Caco-2 (cell line): ENCODE measurements around the gene ATP8A1. TPM values are rescaled to one million over a fixed set of nuclear protein-coding genes. Genes with fewer than 3 reads are reported as not detected.

Experiments
- BruUV-seq: library from RNA; stranded (reverse); fragments of 400-500 nt; replicated peaks from 2 replicates; lab custom pipeline; 2021; lab: Mats Ljungman, UMichigan
- CTCF ChIA-PET: fragments of 300-600 bp; sonication (Branson Sonifier 250); formaldehyde crosslinking; loops from one replicate; lab custom pipeline; 2022; ENCODE audit warnings: antibody characterized with exemption; lab: Charles Lee
- POLR2A ChIA-PET: fragments of 300-600 bp; sonication (Branson Sonifier 250); formaldehyde crosslinking; loops from one replicate; lab custom pipeline; 2022; ENCODE audit warnings: antibody characterized with exemption; lab: Charles Lee
- DNase-seq, 2 experiments: peaks; one replicate each; pipeline versions ENCODE4 v3.0.0 to v3.0.0-alpha.2; 2020 to 2022
- H3K27me3 ChIP-seq: replicated peaks from 2 replicates; pipeline ENCODE4 v1.6.0; 2011; ENCODE audit warnings: low read length; ENCODE audit not compliant: control insufficient read depth, insufficient read depth
- H3K36me3 ChIP-seq: 2 replicates; pipeline ENCODE4 v1.5.1; 2011; ENCODE audit warnings: low read length; ENCODE audit not compliant: control insufficient read depth, insufficient read depth
- H3K4me1 ChIP-seq: fragments of 250-450 bp; sonication (Bioruptor Pico); 2 replicates; pipeline ENCODE4 v1.5.1; 2020; ENCODE audit warnings: mild to moderate bottlenecking
- H3K4me3 ChIP-seq: 2 replicates; pipeline ENCODE4 v1.5.1; 2011; ENCODE audit warnings: low read depth, mild to moderate bottlenecking, control low read depth, low read length
- H3K9me3 ChIP-seq: fragments of 250-450 bp; sonication (Bioruptor Pico); 2 replicates; pipeline ENCODE4 v1.5.1; 2020; ENCODE audit warnings: mild to moderate bottlenecking, moderate library complexity
- H3K27ac Mint-ChIP-seq: one replicate; pipeline ENCODE4 v1.8.0; 2022; ENCODE audit warnings: mixed read lengths; ENCODE audit not compliant: unreplicated experiment
- H3K27me3 Mint-ChIP-seq: one replicate; pipeline ENCODE4 v1.8.0; 2022; ENCODE audit warnings: mixed read lengths; ENCODE audit not compliant: insufficient read depth, unreplicated experiment
- H3K36me3 Mint-ChIP-seq: one replicate; pipeline ENCODE4 v1.8.0; 2022; ENCODE audit warnings: mild to moderate bottlenecking, mixed read lengths; ENCODE audit not compliant: insufficient read depth, unreplicated experiment
- H3K4me1 Mint-ChIP-seq: one replicate; pipeline ENCODE4 v1.8.0; 2022; ENCODE audit warnings: low read depth, mixed read lengths; ENCODE audit not compliant: unreplicated experiment
- H3K4me3 Mint-ChIP-seq: one replicate; pipeline ENCODE4 v1.8.0; 2022; ENCODE audit warnings: mild to moderate bottlenecking, moderate library complexity, mixed read lengths; ENCODE audit not compliant: unreplicated experiment
- H3K9me3 Mint-ChIP-seq: one replicate; pipeline ENCODE4 v1.8.0; 2022; ENCODE audit warnings: mixed read lengths; ENCODE audit not compliant: unreplicated experiment
- intact Hi-C: fragments of 100-400 bp; cut with micrococcal nuclease; formaldehyde crosslinking; loops from one replicate; pipeline ENCODE4 v1.10.0; 2022; ENCODE audit not compliant: unreplicated experiment
- total RNA-seq: library from RNA; stranded (reverse); gene quantifications from 2 replicates; pipeline ENCODE4 v1.2.3, GENCODE V29; 2022
- TF ChIP-seq, protein P1 (sequence below), 2 experiments: fragments of 200-600 bp in 1 of 2; IDR thresholded peaks; 1 replicate in 1 of 2; 2 replicates in 1 of 2; pipeline versions ENCODE4 v1.5.1 to v1.8.0; 2011 to 2022; ENCODE audit warnings: antibody characterized with exemption in 1 of 2, control low read depth in 1 of 2, inconsistent platforms in 1 of 2, low read depth in 1 of 2, low read length in 1 of 2, mild to moderate bottlenecking in 1 of 2, moderate library complexity in 1 of 2; ENCODE audit not compliant: insufficient read depth in 1 of 2, severe bottlenecking in 1 of 2, unreplicated experiment in 1 of 2

The ATP8A1 gene
- total RNA-seq, 1 experiment from 2014 or later = 9.3 TPM

GRCh38 chr4:42625329-42625728 lies 31.6 kb downstream of the ATP8A1 start:
- Mint-ChIP-seq H3K4me1 (peaks cover 7% of the 10 kb centered on the region), H3K4me3 (peak overlapping the region; percentile 33), H3K36me3 (peaks cover 6% of the 10 kb centered on the region), H3K27ac (no peak overlapping the region), H3K27me3 (no peaks in the 10 kb centered on the region), H3K9me3 (no peaks in the 10 kb centered on the region)
- Histone ChIP-seq H3K4me3 (no peak overlapping the region), H3K36me3 (no peaks in the 10 kb centered on the region), H3K27me3 (no peaks in the 10 kb centered on the region), H3K9me3 (no peaks in the 10 kb centered on the region), H3K4me1 (peaks cover 9% of the 10 kb centered on the region; the same call in 1 of the 2 replicates)
- ChIA-PET CTCF (no interaction called here), POLR2A (interaction anchor here (1.1 kb wide), 1 partner anchor 16 kb away, joined by 3 read pairs; no protein-coding TSS in a partner anchor)
- DNase-seq = peak in 1 of 2 experiments; percentile 21
- no TSS peak for BruUV-seq
- intact Hi-C loops = no loop called here
- TF ChIP-seq, protein P1, sequence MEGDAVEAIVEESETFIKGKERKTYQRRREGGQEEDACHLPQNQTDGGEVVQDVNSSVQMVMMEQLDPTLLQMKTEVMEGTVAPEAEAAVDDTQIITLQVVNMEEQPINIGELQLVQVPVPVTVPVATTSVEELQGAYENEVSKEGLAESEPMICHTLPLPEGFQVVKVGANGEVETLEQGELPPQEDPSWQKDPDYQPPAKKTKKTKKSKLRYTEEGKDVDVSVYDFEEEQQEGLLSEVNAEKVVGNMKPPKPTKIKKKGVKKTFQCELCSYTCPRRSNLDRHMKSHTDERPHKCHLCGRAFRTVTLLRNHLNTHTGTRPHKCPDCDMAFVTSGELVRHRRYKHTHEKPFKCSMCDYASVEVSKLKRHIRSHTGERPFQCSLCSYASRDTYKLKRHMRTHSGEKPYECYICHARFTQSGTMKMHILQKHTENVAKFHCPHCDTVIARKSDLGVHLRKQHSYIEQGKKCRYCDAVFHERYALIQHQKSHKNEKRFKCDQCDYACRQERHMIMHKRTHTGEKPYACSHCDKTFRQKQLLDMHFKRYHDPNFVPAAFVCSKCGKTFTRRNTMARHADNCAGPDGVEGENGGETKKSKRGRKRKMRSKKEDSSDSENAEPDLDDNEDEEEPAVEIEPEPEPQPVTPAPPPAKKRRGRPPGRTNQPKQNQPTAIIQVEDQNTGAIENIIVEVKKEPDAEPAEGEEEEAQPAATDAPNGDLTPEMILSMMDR (IDR thresholded peaks at IDR 0.05; ENCODE audit: insufficient read depth in 1 of 2, low read depth in 1 of 2, low read length in 1 of 2, severe bottlenecking in 1 of 2, unreplicated experiment in 1 of 2) = no peak

GRCh38 chr4:42624551-42624950 lies 32.4 kb downstream of the ATP8A1 start:
- no peaks in the 10 kb centered on the region for H3K27me3 ChIP-seq
- ChIA-PET POLR2A (no interaction called here), CTCF (no interaction called here)
- Mint-ChIP-seq H3K4me3 (no peak overlapping the region), H3K27me3 (no peaks in the 10 kb centered on the region), H3K9me3 (no peaks in the 10 kb centered on the region), H3K27ac (no peak overlapping the region), H3K4me1 (peaks cover 7% of the 10 kb centered on the region), H3K36me3 (peaks cover 6% of the 10 kb centered on the region)
- peaks cover 9% of the 10 kb centered on the region; the same call in 1 of the 2 replicates for H3K4me1 ChIP-seq
- H3K4me3 ChIP-seq = no peak overlapping the region
- no peaks in the 10 kb centered on the region for H3K36me3 ChIP-seq
- BruUV-seq = no TSS peak
- TF ChIP-seq, protein P1 (IDR thresholded peaks at IDR 0.05; ENCODE audit: insufficient read depth in 1 of 2, low read depth in 1 of 2, low read length in 1 of 2, severe bottlenecking in 1 of 2, unreplicated experiment in 1 of 2) = no peak
- DNase-seq = no peak
- intact Hi-C loops = no loop called here
- no peaks in the 10 kb centered on the region for H3K9me3 ChIP-seq

- intact Hi-C loops = no loop called here
- TF ChIP-seq, protein P1 (IDR thresholded peaks at IDR 0.05; ENCODE audit: insufficient read depth in 1 of 2, low read depth in 1 of 2, low read length in 1 of 2, severe bottlenecking in 1 of 2, unreplicated experiment in 1 of 2) = no peak
- ChIA-PET POLR2A (no interaction called here), CTCF (no interaction called here)
- Mint-ChIP-seq H3K27ac (no peak overlapping the region), H3K4me3 (no peak overlapping the region), H3K27me3 (no peaks in the 10 kb centered on the region), H3K36me3 (peaks cover 6% of the 10 kb centered on the region), H3K4me1 (peaks cover 14% of the 10 kb centered on the region), H3K9me3 (no peaks in the 10 kb centered on the region)
- Histone ChIP-seq H3K36me3 (no peaks in the 10 kb centered on the region), H3K4me1 (peaks cover 3% of the 10 kb centered on the region; the same call in 1 of the 2 replicates), H3K4me3 (no peak overlapping the region), H3K27me3 (no peaks in the 10 kb centered on the region), H3K9me3 (no peaks in the 10 kb centered on the region)
- BruUV-seq = no TSS peak
- peak in 1 of 2 experiments; percentile 41 for DNase-seq
Observed at GRCh38 chr4:42618023-42618422, 38.9 kb downstream of the ATP8A1 start.
